ENCODE results near the gene FOXL3.
"Not testable (repeated sequence)": the region's sequence is repeated elsewhere in the genome, so short reads cannot be mapped to it uniquely, and the experiment has no call there.

The FOXL3 gene

DNA sequence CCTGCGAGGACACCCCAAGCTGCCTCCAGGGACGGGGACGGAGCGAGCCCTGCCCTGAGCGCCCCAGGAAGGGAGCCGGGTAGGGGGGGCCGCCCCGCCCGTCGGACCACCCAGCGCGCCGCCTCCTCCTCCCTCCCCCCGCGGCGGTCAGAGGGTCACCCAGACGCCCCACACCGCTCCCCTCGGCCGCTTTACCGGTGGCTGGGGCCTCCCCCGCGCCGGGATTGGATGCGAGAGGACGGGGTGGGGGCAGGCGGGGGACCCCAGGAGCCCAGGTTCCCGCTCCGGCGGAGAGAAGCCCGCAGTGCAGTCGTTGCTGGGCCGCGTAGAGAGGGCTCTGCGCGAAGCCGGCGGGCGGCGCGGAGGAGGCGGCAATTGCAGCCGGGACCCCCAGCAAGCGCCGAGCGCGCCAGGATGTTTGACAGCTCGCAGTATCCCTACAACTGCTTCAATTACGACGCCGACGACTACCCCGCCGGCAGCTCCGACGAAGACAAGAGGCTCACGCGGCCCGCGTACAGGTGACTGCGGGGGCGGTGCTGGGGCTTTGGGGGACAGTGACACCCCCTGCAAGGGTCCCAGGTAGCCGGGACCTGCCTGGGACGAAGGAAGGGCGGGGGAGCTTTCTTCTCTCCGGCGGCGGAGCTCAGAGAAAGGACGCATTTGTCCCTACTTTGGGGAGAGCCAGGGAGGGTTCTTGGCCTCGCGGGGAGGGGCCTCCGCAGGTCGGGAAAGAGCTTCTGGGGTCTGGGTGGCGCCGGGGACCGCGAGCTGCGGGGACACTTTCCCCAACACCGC is at the start of gene FOXL3:
Gene FOXL3 (plus strand): TSS at position 415 of the 798 bp plus-strand sequence. CDS start 0 bp downstream, at position 415.
- no peak for DNase-seq

DNA sequence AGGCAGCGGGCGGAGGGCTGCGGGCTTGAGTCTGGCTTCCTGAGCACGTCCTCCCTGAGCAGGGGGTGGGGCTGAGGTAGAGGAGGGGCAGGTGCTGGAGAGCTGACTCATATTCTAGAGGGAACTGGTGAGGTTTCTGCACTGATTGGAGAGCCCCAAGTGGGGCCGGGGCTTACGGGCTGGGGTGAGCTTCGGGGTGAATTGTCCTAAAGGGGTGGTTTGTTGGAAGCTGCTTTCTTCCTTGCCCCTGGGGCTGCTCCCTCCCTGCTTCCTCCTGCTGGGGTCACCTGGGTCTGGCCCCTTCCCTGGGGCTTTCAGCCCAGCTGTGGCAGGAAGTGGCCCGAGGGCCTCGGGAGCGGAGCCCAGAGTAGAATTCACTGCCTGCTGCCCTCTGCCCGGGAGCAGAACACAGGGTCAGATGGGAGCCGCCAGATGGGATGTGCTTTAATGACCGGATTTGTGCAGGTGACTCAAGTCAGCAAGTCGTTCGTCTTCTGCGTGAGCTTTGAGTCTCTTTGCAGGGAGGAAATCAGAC is 49.0 kb upstream of the FOXL3 start:
- no peak for DNase-seq

- DNase-seq, result no peak
Measured at GRCh38 chr7:241513-241912, 48.5 kb upstream of the FOXL3 start.

DNA sequence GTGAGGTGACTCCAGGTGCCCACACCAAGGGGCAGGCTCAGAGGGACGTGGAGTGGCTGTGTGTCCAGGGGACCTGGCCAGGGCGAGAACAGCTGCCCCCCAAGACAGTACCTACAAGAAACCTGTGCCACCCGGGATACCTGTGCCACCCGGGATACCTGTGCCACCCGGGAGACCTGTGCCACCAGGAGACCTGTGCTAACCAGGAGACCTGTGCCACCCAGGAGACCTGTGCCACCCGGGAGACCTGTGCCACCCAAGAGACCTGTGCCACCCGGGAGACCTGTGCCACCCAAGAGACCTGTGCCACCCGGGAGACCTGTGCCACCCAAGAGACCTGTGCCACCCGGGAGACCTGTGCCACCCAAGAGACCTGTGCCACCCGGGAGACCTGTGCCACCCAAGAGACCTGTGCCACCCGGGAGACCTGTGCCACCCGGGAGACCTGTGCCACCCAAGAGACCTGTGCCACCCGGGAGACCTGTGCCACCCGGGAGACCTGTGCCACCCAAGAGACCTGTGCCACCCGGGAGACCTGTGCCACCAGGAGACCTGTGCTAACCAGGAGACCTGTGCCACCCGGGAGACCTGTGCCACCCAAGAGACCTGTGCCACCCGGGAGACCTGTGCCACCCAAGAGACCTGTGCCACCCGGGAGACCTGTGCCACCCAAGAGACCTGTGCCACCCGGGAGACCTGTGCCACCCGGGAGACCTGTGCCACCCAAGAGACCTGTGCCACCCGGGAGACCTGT is 47.0 kb upstream of the FOXL3 start:
- DNase-seq, result not testable (repeated sequence)

DNA sequence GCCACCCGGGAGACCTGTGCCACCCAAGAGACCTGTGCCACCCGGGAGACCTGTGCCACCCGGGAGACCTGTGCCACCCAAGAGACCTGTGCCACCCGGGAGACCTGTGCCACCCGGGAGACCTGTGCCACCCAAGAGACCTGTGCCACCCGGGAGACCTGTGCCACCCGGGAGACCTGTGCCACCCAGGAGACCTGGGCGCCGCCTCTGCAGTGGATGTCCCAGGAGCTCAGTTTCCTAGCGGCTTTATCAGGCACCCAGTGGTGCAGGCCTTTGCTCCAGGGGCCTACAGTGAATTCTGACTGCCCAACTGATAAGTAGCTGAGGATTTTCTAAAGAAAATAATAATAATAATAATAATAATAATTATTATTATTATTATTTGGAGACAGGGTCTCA is 46.4 kb upstream of the FOXL3 start:
- not testable (repeated sequence) for DNase-seq

- no peak for DNase-seq
Measured at GRCh38 chr7:244974-245373, 45.0 kb upstream of the FOXL3 start.

DNA sequence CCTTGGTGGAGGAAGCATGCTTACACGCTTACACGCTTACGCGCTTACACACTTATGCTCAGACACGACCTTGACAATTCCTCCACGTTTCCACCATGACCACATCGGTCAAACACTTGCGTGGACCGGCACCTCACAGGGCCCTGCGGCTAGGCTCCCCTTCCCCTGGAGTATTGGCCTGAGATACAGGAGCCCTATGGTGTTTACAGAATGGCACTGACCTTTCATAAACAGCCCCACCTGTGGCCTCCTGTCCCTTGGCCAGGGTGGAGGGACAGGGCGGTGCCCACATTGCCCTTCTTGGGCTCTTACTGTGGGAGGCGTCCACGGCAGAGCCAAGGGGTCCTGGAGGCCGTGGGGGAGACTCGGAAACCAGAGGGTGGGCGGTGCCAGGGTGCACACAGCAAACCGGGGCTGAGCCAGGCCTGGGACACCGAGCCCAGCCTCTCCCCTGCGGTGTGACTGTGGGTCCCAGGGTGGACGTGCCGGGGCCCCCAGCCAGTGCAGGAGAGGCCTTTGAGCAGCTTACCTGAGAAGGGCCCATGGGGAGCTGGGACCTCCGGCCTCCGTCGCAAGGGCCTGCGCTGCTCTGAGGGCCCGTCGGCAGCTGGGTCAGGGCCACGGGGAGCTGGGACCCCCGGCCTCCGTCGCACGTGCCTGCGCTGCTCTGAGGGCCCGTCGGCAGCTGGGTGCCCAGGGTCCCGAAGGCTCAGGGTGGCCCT is 44.2 kb upstream of the FOXL3 start:
- no peak for DNase-seq

- DNase-seq, result no peak
Measured at GRCh38 chr7:246451-246850, 43.5 kb upstream of the FOXL3 start.

- no peak for DNase-seq
Measured at GRCh38 chr7:247181-247580, 42.8 kb upstream of the FOXL3 start.

GRCh38 chr7:247636-248035 is 42.3 kb upstream of the FOXL3 start:
- DNase-seq, result no peak

DNA sequence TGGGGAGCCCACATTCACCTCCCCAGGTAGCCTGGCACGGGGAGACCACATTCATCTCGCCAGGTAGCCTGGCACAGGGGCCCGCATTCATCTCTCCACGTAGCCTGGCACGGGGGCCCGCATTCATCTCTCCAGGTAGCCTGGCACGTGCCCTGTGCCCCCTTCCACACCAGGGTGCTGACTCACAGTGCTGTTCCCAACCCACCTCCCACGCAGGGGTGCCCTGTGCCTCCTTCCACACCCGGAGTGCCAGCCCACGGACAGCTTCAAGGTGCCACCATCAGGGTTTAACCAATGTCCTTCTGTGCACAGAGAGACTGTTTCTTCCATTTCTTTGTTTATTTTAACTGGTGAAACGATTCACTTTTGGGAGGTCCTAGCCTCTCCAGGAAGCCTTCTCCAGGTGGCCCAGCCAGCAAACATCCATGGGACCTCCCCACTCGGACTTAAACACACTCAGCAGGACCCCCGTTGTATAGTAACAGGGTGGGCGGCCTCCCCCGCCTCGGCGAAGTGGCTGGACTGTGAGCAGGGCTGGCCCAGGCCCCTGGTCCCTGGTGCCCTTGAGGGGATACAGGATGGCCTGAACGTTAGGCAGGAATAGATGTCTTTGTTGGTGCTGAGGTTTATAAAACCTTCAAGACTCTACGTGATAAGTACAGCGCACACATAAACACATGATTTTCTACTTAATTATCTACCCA is 41.1 kb upstream of the FOXL3 start:
- DNase-seq, result no peak

DNA sequence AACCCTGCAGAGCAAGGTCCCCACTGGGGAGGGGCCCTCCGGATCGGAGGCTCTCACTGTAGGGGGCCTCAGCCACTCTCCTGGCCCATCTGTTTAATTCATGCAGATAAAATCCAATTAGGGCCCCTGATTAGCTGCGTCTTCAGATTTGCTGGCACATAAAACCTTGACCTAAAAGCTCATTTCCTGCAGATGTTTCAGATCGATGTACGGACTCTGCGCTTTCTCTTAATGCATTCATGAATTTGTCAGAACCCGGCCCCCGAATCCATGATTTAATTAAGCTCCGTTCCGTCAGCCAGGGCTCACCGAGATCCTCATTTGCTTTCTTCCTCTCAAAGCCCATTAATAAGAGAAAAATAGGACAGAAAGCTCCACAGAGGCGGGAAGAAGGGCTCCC is 40.0 kb upstream of the FOXL3 start:
- no peak for DNase-seq

GRCh38 chr7:250523-250922 is 39.4 kb upstream of the FOXL3 start:
- no peak for DNase-seq

- no peak for DNase-seq
Measured at GRCh38 chr7:251005-251404, 39.0 kb upstream of the FOXL3 start.

GRCh38 chr7:251446-252175 is 38.4 kb upstream of the FOXL3 start:
- no peak for DNase-seq

GRCh38 chr7:252216-252965 is 37.6 kb upstream of the FOXL3 start:
- DNase-seq, result no peak

- DNase-seq, result no peak
Measured at GRCh38 chr7:252981-253380, 37.0 kb upstream of the FOXL3 start.

DNA sequence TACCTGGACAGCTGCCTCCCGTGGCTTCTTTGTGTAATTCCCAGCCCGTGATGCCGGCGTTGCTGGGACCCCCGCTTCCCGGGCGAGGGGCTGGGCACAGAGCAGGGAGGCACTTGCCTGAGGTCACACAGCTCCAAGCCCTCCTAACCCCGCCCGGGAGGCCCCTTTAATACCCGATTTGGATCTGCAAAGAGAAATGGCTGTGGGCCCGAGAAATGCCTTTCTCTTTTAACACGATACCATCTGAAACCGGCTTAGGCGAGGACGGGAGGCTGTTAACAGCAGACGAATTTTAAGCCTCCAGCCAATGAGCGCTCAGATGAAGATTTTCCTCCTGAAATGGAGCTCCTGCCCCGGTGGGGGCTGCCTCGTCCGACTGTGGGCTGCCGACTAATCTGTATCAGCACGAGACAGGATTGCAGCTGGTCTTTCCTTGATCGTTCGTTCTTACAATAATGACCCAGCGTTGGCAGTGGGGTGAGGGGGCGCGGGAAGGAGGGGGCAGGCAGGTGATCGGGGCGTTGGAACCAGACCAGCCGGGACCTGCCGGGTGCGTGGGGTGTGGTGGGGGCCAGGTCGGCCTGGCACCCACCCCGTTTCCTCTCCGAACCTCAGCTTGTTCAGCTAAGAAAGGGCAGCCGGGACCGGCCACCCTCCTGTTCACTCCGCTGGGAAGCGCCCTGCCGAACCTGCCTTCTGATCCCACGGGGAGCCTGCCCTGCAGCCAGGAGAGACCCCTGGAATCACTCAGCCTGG is 36.2 kb upstream of the FOXL3 start:
- no peak for DNase-seq

DNA sequence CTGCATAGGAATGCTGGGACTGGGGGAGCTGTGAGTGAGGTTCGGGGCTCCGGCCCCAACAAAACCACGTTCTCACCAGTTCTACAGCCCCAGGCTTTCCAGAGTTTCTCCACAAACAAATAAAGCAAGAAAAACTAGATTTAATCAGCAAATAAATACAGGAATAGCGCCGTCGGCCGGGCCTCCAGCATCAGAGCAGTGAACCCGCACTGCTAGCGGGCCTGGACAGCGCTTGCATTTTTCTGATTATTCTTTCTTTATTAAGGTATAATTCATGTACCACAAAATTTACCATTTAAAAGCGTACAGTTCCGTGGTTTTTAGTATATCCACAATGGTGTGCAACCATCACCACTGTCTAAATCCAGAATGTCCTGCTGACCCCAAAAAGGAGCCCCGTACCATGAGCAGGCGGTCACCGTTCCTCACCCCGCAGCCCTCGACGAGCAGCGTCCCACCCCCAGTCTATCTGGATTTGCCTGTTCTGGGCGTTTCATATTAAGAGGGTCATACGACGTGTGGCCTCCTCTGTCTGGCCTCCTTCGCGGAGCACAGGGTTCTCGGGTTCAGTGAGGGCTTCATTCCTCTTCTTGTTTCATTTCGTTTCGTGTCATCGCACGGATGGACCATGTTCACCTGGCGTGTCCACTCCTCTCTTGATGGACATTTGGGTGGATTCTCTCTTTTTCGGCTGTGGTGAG is 35.5 kb upstream of the FOXL3 start:
- DNase-seq, result no peak

GRCh38 chr7:255038-255435 is 34.9 kb upstream of the FOXL3 start:
- DNase-seq, result no peak

Measured in NCI-H1930 (cell line).